Prostate gland (tissue), 2 donors: Measurements from ENCODE around the gene TMEM131L.

Source experiments
- CTCF ChIP-seq, 4 experiments: fragments of 200-600 bp in 2 of 4; fragments of 450-650 bp in 2 of 4; sonication (generic) in 2 of 4; IDR thresholded peaks; 1 replicate in 3 of 4; 2 replicates in 1 of 4; pipeline ENCODE4 v1.5.1; 2016 to 2019; ENCODE audit warnings: antibody characterized with exemption in 4 of 4, mild to moderate bottlenecking in 2 of 4, moderate library complexity in 2 of 4
- POLR2A ChIP-seq: fragments of 450-650 bp; IDR thresholded peaks from one replicate; pipeline ENCODE4 v1.6.1; 2016; ENCODE audit warnings: antibody characterized with exemption, mild to moderate bottlenecking

DNA sequence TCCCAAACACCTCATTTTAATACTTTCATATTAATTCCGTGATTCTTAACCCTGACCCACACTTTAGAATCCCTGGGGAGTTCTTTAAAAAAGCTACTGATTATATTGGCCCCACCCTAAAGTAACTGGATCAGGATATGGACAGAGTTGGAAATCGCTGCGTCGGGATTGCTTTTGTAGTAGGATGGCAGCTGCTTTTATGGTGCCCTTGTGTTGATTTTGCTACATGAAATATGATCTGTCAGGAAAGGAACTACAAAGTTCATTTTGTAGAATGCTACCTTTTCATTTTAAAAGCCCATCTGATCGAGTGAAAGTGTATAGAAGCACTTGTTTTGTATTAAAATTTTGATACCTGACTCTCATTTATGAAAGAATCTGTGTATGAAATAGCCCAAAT is 43.6 kb downstream of the TMEM131L start:
- TF ChIP-seq CTCF (IDR thresholded peaks at IDR 0.05) (no peak), POLR2A (no peak)
